ENCODE measurements around the gene CD200.
"Not testable (repeated sequence)": the region's sequence is repeated elsewhere in the genome, so short reads cannot be mapped to it uniquely, and the experiment has no call there.

Gene CD200

GRCh38 chr3:112360561-112360960, 27.6 kb downstream of the CD200 start:
- DNase-seq (ENCODE audit: low read depth): no peak

GRCh38 chr3:112362221-112362620, 29.3 kb downstream of the CD200 start:
- DNase-seq (ENCODE audit: low read depth): no peak

GRCh38 chr3:112364291-112364690, 31.3 kb downstream of the CD200 start:
- no peak for DNase-seq (ENCODE audit: low read depth)

GRCh38 chr3:112365035-112365434, 32.1 kb downstream of the CD200 start:
- no peak for DNase-seq (ENCODE audit: low read depth)

- DNase-seq (ENCODE audit: low read depth): no peak
These were observed 32.7 kb downstream of the CD200 start for GRCh38 chr3:112365636-112366035.

GRCh38 chr3:112366522-112366921, 33.6 kb downstream of the CD200 start:
- DNase-seq (ENCODE audit: low read depth): no peak

GRCh38 chr3:112371569-112371968, 38.6 kb downstream of the CD200 start:
- no peak for DNase-seq (ENCODE audit: low read depth)

GRCh38 chr3:112372396-112372795, 39.4 kb downstream of the CD200 start:
- no peak for DNase-seq (ENCODE audit: low read depth)

GRCh38 chr3:112373476-112373875, 40.5 kb downstream of the CD200 start:
- no peak for DNase-seq (ENCODE audit: low read depth)

GRCh38 chr3:112373924-112374323, 41.0 kb downstream of the CD200 start:
- no peak for DNase-seq (ENCODE audit: low read depth)

- no peak for DNase-seq (ENCODE audit: low read depth)
These were observed 41.4 kb downstream of the CD200 start for GRCh38 chr3:112374333-112374734.

GRCh38 chr3:112375117-112375516, 42.2 kb downstream of the CD200 start:
- no peak for DNase-seq (ENCODE audit: low read depth)

GRCh38 chr3:112376241-112376911, 43.4 kb downstream of the CD200 start:
- no peak for DNase-seq (ENCODE audit: low read depth)

GRCh38 chr3:112376992-112377391, 44.0 kb downstream of the CD200 start:
- peak; percentile 65 for DNase-seq (ENCODE audit: low read depth)

- no peak for DNase-seq (ENCODE audit: low read depth)
These were observed 44.7 kb downstream of the CD200 start for GRCh38 chr3:112377568-112378071.

GRCh38 chr3:112378347-112378746, 45.4 kb downstream of the CD200 start:
- not testable (repeated sequence) for DNase-seq (ENCODE audit: low read depth)

GRCh38 chr3:112379020-112379690, 46.2 kb downstream of the CD200 start:
- DNase-seq (ENCODE audit: low read depth): peak; percentile 90

- DNase-seq (ENCODE audit: low read depth): no peak
These were observed 49.0 kb downstream of the CD200 start for GRCh38 chr3:112381673-112382542.

GRCh38 chr3:112382543-112383160, 49.7 kb downstream of the CD200 start:
- no peak for DNase-seq (ENCODE audit: low read depth)

- DNase-seq (ENCODE audit: low read depth): no peak
These were observed 51.8 kb downstream of the CD200 start for GRCh38 chr3:112384769-112385168.

GRCh38 chr3:112388972-112389371, 56.0 kb downstream of the CD200 start:
- no peak for DNase-seq (ENCODE audit: low read depth)

- DNase-seq (ENCODE audit: low read depth): no peak
These were observed 57.0 kb downstream of the CD200 start for GRCh38 chr3:112389961-112390360.

All from non-pigmented ciliary epithelial cell (primary cell).